Subcutaneous adipose tissue (tissue), 4 donors: ENCODE data around the gene TSPYL6. TPM values are rescaled to one million over a fixed set of nuclear protein-coding genes. Genes with fewer than 3 reads are reported as not detected.

ENCODE experiments used
- CTCF ChIP-seq: fragments of 450-650 bp; IDR thresholded peaks from one replicate; pipeline ENCODE4 v1.5.1; 2016; ENCODE audit warnings: low read depth, mild to moderate bottlenecking, control low read depth, antibody characterized with exemption, moderate library complexity
- total RNA-seq, 4 donors: library from RNA; depleted of rRNA; stranded (reverse); fragments of >200 nt; gene quantifications; one replicate each; pipeline ENCODE4 v1.1.0, GENCODE V29; 2016

The TSPYL6 gene
- total RNA-seq, 4 donors from 2014 or later = 0.22 TPM; not detected in 3

GRCh38 chr2:54285451-54285850, 29.4 kb upstream of the TSPYL6 start:
- TF ChIP-seq CTCF = no peak

- TF ChIP-seq CTCF = no peak
Observed at GRCh38 chr2:54284826-54285225, 28.8 kb upstream of the TSPYL6 start.

- TF ChIP-seq CTCF = no peak
Observed at GRCh38 chr2:54279385-54279784, 23.4 kb upstream of the TSPYL6 start.

GRCh38 chr2:54275541-54275940, 19.5 kb upstream of the TSPYL6 start:
- TF ChIP-seq CTCF = no peak

GRCh38 chr2:54274781-54275242, 18.8 kb upstream of the TSPYL6 start:
- TF ChIP-seq CTCF = no peak

- no peak for TF ChIP-seq CTCF
Observed at GRCh38 chr2:54271843-54272627, 16.0 kb upstream of the TSPYL6 start.

GRCh38 chr2:54271189-54271588, 15.2 kb upstream of the TSPYL6 start:
- no peak for TF ChIP-seq CTCF
